ENCODE results near the gene ABI1. TPM values are rescaled to one million over a fixed set of nuclear protein-coding genes. Genes with fewer than 3 reads are reported as not detected.
A peak's percentile ranks its signal among the peaks of the same experiment; 100 is the strongest.

Gene ABI1
- total and polyA plus RNA-seq, 9 of the 15 experiments (the other 6 are each of a cell fraction or from before 2014, with no cell fraction given), result 22.1 to 52.3 (median 39.0) TPM

- H2AFZ ChIP-seq (ENCODE audit: low read depth, low read length), result no peak overlapping the region
- H3K4me3 ChIP-seq, result no peak overlapping the region
- H3K4me2 ChIP-seq (ENCODE audit: insufficient read depth, low read length), result no peak overlapping the region
- BruUV-seq (replicated peaks), result no TSS peak
- TF ChIP-seq SPI1 (IDR thresholded peaks at IDR 0.05; ENCODE audit: borderline replicate concordance, low read depth, low read length) (0 out of 2 replicates have a peak, but pooled peaks have one; percentile 26), ZBTB1 (CRISPR knock-in tag; IDR thresholded peaks at IDR 0.05; ENCODE audit: borderline replicate concordance, low read depth) (no peak)
- H3K27ac ChIP-seq (ENCODE audit: extremely low read depth, low read depth, low read length), result no peak overlapping the region
- ATAC-seq (no peak), DNase-seq (ENCODE audit: extremely low read depth in 1 of 4, low spot score in 3 of 4) (no peak), FAIRE-seq (no peak)
- no peaks in the 10 kb centered on the region for H4K20me1 ChIP-seq (replicated peaks; ENCODE audit: control insufficient read depth, insufficient read depth, low read length)
- WGBS (ENCODE audit: insufficient coverage, low coverage, missing lambda C conversion rate), result 85% methylated on average over 2 of the region's 2 CpGs
- intact Hi-C loops (cut with micrococcal nuclease) (no loop called here), in situ Hi-C loops (cut with MboI) (no loop called here)
- POLR2A ChIA-PET, result interaction anchor here (0.7 to 1.2 kb wide), 4 partner anchors 19 to 78 kb away, joined by 3 read pairs; no protein-coding TSS in a partner anchor
- CTCF ChIA-PET (ENCODE audit: low intra/inter-chr PET ratio), result no interaction called here
- no peaks in the 10 kb centered on the region for H3K9me3 ChIP-seq (replicated peaks; ENCODE audit: control insufficient read depth, insufficient read depth, low read depth, low read length)
- peaks cover 76% of the 10 kb centered on the region for H3K79me2 ChIP-seq (ENCODE audit: control insufficient read depth, insufficient read depth, low read length)
- H3K36me3 ChIP-seq (ENCODE audit: control insufficient read depth, insufficient read depth, low read length), result peaks cover 2% of the 10 kb centered on the region; the same call in 1 of the 3 replicates
- no peaks in the 10 kb centered on the region; a peak in 1 of 5 replicates for H3K4me1 ChIP-seq (replicated peaks in 1 of 2; ENCODE audit: control insufficient read depth in 2 of 2, insufficient read depth in 2 of 2, low read length in 2 of 2)
- H3K27me3 ChIP-seq (ENCODE audit: control insufficient read depth in 2 of 2, insufficient read depth in 2 of 2, low read length in 2 of 2), result no peaks in the 10 kb centered on the region
- H3K9ac ChIP-seq (ENCODE audit: insufficient read depth in 1 of 2, low read depth in 2 of 2, low read length in 2 of 2), result no peak overlapping the region
- H3K9me1 ChIP-seq (ENCODE audit: control insufficient read depth, insufficient read depth, low read length), result no peaks in the 10 kb centered on the region
Measured at GRCh38 chr10:26837139-26837538, 23.6 kb downstream of the ABI1 start.

DNA sequence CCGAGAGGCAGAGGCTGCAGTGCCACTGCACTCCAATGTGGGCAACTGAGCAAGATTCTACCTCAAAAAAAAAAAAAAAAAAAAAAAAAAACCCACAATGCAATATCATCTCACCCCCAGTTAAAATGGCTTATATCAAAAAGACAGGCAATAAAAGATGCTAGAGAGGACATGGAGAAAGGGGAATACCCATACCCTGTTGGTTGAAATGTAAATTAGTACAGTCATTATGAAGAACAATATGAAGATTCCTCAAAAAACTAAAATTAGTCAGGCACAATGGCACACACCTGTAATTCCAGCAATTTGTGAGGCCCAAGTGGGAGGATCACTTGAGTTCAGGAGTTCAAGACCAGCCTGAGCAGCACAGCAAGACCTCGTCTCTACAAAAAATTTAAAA is 25.7 kb downstream of the ABI1 start:
- FAIRE-seq, result no peak
- CTCF ChIA-PET (ENCODE audit: low intra/inter-chr PET ratio), result no interaction called here
- POLR2A ChIA-PET, result no interaction called here
- TF ChIP-seq SMARCA5 (IDR thresholded peaks at IDR 0.05) (no peak), TBP (optimal IDR thresholded peaks at IDR 0.05; ENCODE audit: low read depth, low read length) (no peak), ZNF239 (CRISPR knock-in tag; IDR thresholded peaks at IDR 0.05) (no peak), KHSRP (IDR thresholded peaks at IDR 0.05) (no peak), FOXJ2 (tag; IDR thresholded peaks at IDR 0.05) (no peak), PHF21A (IDR thresholded peaks at IDR 0.05; ENCODE audit: borderline replicate concordance, low read depth) (no peak), ZFPM2 (CRISPR knock-in tag; IDR thresholded peaks at IDR 0.05) (no peak), RBBP5 (IDR thresholded peaks at IDR 0.05; ENCODE audit: borderline replicate concordance, insufficient read depth, low read length, poor library complexity, severe bottlenecking) (no peak), GATAD2A (IDR thresholded peaks at IDR 0.05) (no peak), PBX2 (CRISPR knock-in tag; IDR thresholded peaks at IDR 0.05; ENCODE audit: low read depth) (no peak), PBX2 (tag; conservative IDR thresholded peaks at IDR 0.05; ENCODE audit: low read depth) (no peak), ZNF23 (CRISPR knock-in tag; IDR thresholded peaks at IDR 0.05) (no peak), SAP30 (IDR thresholded peaks at IDR 0.05; ENCODE audit: borderline replicate concordance, insufficient read depth, low read depth, low read length, poor library complexity, severe bottlenecking) (no peak)
- TF ChIP-seq, protein P1, sequence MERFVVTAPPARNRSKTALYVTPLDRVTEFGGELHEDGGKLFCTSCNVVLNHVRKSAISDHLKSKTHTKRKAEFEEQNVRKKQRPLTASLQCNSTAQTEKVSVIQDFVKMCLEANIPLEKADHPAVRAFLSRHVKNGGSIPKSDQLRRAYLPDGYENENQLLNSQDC (CRISPR knock-in tag; IDR thresholded peaks at IDR 0.05), result no peak

More for the DNA sequence above, 25.7 kb downstream of the ABI1 start:
- peaks cover 75% of the 10 kb centered on the region for H3K79me2 ChIP-seq (ENCODE audit: control insufficient read depth, insufficient read depth, low read length)
- H3K9me1 ChIP-seq (ENCODE audit: control insufficient read depth, insufficient read depth, low read length), result no peaks in the 10 kb centered on the region
- H3K9ac ChIP-seq (ENCODE audit: insufficient read depth in 1 of 2, low read depth in 2 of 2, low read length in 2 of 2), result no peak overlapping the region
- 86% methylated on average over 2 of the region's 2 CpGs for WGBS (ENCODE audit: insufficient coverage, low coverage, missing lambda C conversion rate)
- intact Hi-C loops (cut with micrococcal nuclease), result no loop called here
- no peak overlapping the region for H2AFZ ChIP-seq (ENCODE audit: low read depth, low read length)
- in situ Hi-C loops (cut with MboI), result no loop called here
- no peak for ATAC-seq
- no peak for DNase-seq (ENCODE audit: extremely low read depth in 1 of 4, low spot score in 3 of 4)
- H3K36me3 ChIP-seq (ENCODE audit: control insufficient read depth, insufficient read depth, low read length), result peaks cover 2% of the 10 kb centered on the region; the same call in 1 of the 3 replicates
- BruUV-seq (replicated peaks), result no TSS peak
- H3K4me3 ChIP-seq, result no peak overlapping the region
- H3K4me1 ChIP-seq (replicated peaks in 1 of 2; ENCODE audit: control insufficient read depth in 2 of 2, insufficient read depth in 2 of 2, low read length in 2 of 2), result no peaks in the 10 kb centered on the region; a peak in 1 of 5 replicates
- no peak overlapping the region for H3K27ac ChIP-seq (ENCODE audit: extremely low read depth, low read depth, low read length)
- no peaks in the 10 kb centered on the region for H3K27me3 ChIP-seq (ENCODE audit: control insufficient read depth in 2 of 2, insufficient read depth in 2 of 2, low read length in 2 of 2)
- H3K4me2 ChIP-seq (ENCODE audit: insufficient read depth, low read length), result no peak overlapping the region
- H4K20me1 ChIP-seq (replicated peaks; ENCODE audit: control insufficient read depth, insufficient read depth, low read length), result no peaks in the 10 kb centered on the region
- no peaks in the 10 kb centered on the region for H3K9me3 ChIP-seq (replicated peaks; ENCODE audit: control insufficient read depth, insufficient read depth, low read depth, low read length)
